Gastroesophageal sphincter (tissue), 3 donors: ENCODE measurements around the gene CIAO2B.

Experiments
- POLR2A ChIP-seq, 2 donors: fragments of 450-650 bp; IDR thresholded peaks; one replicate each; pipeline ENCODE4 v1.6.1; 2017; ENCODE audit warnings: antibody characterized with exemption in 2 of 2, mild to moderate bottlenecking in 2 of 2, moderate library complexity in 1 of 2
- TF ChIP-seq, protein P1 (sequence below), 4 experiments: fragments of 200-600 bp in 2 of 4; fragments of 450-650 bp in 2 of 4; sonication (generic) in 1 of 4; IDR thresholded peaks; one replicate each; pipeline ENCODE4 v1.5.1; 2017 to 2019; ENCODE audit warnings: antibody characterized with exemption in 4 of 4, mild to moderate bottlenecking in 2 of 4, moderate library complexity in 2 of 4

DNA sequence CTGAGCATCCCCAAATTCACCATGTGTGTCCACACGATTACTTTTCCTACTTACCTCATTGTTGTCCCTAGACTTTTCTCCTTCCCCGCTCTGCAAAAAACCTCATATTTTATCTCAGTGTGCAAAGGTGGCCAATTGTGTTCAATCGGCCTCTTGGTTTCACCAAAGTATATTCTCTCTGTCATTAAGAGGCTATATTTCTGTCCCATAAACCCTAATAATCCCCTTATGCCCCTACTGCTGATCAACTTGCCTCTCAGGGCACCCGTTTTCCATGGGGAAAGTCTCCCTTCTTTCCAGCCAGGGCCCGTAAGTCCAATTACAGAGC is 12.7 kb upstream of the CIAO2B start:
- TF ChIP-seq, protein P1, sequence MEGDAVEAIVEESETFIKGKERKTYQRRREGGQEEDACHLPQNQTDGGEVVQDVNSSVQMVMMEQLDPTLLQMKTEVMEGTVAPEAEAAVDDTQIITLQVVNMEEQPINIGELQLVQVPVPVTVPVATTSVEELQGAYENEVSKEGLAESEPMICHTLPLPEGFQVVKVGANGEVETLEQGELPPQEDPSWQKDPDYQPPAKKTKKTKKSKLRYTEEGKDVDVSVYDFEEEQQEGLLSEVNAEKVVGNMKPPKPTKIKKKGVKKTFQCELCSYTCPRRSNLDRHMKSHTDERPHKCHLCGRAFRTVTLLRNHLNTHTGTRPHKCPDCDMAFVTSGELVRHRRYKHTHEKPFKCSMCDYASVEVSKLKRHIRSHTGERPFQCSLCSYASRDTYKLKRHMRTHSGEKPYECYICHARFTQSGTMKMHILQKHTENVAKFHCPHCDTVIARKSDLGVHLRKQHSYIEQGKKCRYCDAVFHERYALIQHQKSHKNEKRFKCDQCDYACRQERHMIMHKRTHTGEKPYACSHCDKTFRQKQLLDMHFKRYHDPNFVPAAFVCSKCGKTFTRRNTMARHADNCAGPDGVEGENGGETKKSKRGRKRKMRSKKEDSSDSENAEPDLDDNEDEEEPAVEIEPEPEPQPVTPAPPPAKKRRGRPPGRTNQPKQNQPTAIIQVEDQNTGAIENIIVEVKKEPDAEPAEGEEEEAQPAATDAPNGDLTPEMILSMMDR (IDR thresholded peaks at IDR 0.05): no peak
- TF ChIP-seq POLR2A (IDR thresholded peaks at IDR 0.05): no peak
